GM12801 (cell line): Measurements from ENCODE around the gene HECTD4.

Experiments
- TF ChIP-seq, protein P1 (sequence below): IDR thresholded peaks from one replicate; pipeline ENCODE4 v1.5.1; 2011; ENCODE audit warnings: control low read depth; ENCODE audit not compliant: insufficient read length; ENCODE audit errors: extremely low read depth

HECTD4 gene

DNA sequence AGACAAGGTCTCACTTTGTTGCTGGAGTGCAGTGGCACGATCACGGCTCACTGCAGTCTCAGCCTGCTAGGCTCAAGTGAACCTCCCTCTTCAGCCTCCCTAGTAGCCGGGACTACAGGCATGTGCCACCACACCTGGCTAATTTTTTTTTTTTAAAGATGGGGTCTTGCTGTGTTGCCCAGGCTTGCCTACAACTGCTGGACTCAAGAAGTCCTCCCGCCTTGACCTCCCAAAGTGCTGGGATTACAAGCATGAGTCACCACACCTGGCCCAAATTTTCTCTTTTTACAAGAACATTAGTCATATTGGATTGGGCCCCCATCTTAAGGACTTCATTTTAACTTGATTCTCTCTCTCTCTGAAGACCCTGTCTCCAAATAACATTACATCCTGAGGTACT, 7.0 kb upstream of the HECTD4 start:
- TF ChIP-seq, protein P1, sequence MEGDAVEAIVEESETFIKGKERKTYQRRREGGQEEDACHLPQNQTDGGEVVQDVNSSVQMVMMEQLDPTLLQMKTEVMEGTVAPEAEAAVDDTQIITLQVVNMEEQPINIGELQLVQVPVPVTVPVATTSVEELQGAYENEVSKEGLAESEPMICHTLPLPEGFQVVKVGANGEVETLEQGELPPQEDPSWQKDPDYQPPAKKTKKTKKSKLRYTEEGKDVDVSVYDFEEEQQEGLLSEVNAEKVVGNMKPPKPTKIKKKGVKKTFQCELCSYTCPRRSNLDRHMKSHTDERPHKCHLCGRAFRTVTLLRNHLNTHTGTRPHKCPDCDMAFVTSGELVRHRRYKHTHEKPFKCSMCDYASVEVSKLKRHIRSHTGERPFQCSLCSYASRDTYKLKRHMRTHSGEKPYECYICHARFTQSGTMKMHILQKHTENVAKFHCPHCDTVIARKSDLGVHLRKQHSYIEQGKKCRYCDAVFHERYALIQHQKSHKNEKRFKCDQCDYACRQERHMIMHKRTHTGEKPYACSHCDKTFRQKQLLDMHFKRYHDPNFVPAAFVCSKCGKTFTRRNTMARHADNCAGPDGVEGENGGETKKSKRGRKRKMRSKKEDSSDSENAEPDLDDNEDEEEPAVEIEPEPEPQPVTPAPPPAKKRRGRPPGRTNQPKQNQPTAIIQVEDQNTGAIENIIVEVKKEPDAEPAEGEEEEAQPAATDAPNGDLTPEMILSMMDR = no peak

DNA sequence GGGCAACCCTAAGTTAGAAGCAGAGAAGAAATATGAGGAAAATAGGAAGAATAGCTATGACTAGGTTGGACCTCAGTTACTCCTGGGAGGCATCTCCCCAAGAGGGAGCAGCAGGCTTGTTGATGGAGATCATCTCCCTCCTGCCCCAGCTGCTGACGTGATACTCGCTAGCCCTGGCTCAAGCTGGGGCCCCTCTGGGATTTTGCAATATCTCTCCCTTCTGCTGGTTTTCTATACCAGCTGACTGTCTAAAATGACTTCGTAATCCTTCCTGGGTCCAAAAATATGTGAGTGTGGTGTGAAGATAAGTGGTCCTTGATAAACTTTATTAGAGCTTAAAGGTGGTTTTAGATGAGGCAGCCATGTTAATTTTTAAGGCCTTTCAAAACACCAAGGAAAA, 4.5 kb upstream of the HECTD4 start:
- TF ChIP-seq, protein P1 = no peak

DNA sequence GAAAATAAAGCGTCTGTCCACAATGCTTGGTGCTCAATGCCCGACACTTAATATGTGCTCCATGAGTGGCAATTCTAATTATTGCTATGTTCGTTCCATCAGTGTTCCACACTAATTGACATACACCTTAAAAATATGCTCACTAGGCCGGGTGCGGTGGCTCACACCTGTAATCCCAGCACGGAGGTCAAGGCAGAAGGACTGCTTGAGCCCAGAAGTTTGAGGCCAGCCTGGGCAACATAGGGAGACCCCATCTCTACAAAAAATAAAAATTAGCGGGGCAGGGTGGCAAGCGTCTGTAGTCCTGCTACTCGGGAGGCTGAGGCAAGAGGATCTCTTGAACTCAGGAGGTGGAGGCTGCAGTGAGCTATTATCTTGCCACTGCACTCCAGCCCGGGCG, 635 bp upstream of the HECTD4 start:
- TF ChIP-seq, protein P1 = no peak

DNA sequence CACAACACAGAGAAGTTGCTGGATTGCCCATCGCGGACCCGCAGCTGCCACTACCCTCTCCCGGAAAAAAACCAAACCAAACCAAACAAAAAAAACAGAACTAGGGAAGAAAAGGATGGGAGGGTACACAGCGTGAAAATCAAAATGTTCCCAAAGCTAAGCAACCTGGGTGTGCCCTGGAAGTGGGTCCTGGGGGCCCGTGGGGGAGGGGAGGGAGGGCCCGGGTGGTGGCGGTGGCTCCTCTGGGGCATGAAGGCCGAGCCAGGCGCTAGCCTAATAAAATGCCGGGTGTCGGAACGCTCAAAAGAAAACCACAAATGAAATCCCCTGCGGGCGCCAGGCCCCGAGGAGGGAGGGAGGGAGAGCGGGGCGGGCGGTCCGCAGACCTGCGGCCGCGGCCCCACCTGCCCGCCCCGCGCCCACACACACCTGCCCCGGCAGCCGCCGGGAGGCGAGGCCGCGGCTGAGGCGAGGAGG, 787 bp downstream of the HECTD4 start:
- TF ChIP-seq, protein P1 = no peak

DNA sequence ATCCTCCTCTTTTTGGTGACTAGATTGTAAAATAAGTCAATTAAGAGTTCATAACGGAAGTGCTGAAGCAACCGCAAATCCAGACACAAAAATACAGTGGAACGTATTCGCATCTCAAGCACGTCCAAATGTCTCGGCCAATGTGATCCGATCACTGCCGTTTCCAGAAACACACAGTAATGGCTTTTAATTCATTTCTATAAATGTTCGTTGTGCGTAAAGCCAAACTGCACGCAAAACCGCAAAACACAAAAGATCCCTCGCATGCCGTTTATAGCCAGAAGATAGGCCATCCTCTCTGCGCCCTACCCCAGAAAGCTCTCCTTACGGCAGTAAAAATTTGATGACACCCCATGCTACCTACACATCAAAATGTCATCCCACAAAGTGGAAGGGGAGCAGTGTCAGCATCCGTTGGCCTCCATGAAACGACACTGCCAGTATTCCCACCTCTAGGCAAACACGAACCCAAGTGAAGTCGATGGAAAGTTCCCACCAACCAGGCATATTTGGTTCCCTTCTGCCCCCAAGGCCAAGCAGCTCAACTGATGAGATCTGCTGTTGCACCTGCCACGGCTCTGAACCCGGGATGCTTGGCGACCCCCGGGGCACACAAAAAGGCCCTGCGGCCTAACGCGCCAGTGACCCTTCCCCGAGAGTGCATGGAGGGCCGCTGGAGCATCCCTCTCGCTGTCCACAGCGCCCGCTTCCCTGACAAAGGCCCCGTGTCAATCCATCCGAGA, 1.4 kb downstream of the HECTD4 start:
- TF ChIP-seq, protein P1 = no peak

DNA sequence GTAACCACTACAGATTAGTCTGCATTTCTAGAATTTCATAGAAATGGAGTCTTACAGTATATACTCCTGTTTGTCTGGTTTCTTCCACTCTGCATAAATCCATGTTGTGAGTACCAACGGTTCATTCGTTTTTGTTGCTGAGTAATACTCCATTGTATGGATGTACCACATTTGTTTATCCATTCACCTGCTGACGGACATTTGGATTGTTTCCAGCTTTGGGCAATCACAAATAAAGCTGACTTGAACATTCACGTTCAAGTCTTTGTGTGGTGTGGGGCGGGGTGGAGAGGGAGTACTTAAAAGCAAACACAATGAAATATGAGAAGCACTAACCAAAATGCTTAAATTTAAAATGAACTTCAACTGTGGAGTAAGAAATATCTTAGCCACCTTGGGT, 7.1 kb downstream of the HECTD4 start:
- TF ChIP-seq, protein P1 = no peak

DNA sequence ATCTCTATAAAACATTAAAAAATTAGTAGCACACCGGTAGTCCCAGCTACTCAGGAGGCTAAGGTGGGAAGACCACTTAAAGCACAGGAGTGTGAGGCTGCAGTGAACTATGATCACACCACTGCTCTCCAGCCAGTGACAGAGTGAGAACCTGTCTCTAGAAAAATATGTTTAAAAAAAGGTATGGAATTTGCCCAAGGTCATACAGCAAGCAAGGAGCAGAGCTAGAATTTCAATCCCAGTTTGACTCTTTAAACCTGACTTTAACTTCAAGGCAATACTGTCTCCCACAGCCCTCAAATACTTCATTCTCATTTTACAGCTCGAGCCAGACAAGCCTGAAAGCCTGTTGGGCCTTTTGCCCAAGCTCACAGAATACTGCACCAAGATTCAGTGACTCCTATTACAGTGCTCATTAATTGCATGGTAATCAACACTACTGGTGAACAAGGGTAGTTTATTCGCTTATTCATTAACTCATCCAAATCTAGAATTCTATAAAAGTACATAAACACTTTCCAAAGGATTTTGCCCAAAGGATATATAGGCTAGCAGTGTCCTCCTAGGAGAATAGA, 8.0 kb downstream of the HECTD4 start:
- TF ChIP-seq, protein P1 = no peak
